Pancreas (tissue), 10 donors: ENCODE data around the gene NKAIN1. TPM values are rescaled to one million over a fixed set of nuclear protein-coding genes. Genes with fewer than 3 reads are reported as not detected.

Source experiments
- ATAC-seq, 4 donors: fragments of 200-7000 bp; cut with Tn5 transposase; one replicate each; pipeline versions ENCODE4 v1.8.0 to v1.9.1; 2020; ENCODE audit warnings: mild to moderate bottlenecking in 4 of 4, moderate library complexity in 4 of 4
- DNase-seq, 6 donors: peaks; one replicate each; pipeline ENCODE4 v3.0.0-alpha.2; 2020
- FAIRE-seq: peaks from 2 replicates; lab custom pipeline; 2012; peaks lifted over from hg19 to GRCh38; lab: Jason Lieb, UNC
- H3K27ac ChIP-seq, 4 donors: fragments of 200-600 bp; sonication (generic); 1 replicate in 3 of 4; 2 replicates in 1 of 4; pipeline versions ENCODE4 v1.5.0 to v1.8.0; 2020
- H3K27me3 ChIP-seq, 4 donors: fragments of 200-600 bp; one replicate each; pipeline ENCODE4 v1.8.0; 2021
- H3K36me3 ChIP-seq, 3 donors: fragments of 200-600 bp; sonication (generic) in 1 of 3; one replicate each; pipeline versions ENCODE4 v1.5.0 to v1.8.0; 2020 to 2021
- H3K4me1 ChIP-seq, 3 donors: fragments of 200-600 bp; one replicate each; pipeline ENCODE4 v1.8.0; 2021
- H3K4me3 ChIP-seq, 4 donors: fragments of 200-600 bp; sonication (generic) in 2 of 4; one replicate each; pipeline versions ENCODE4 v1.5.0 to v1.8.0; 2020 to 2021
- H3K9me3 ChIP-seq, 4 donors: fragments of 200-600 bp; one replicate each; pipeline ENCODE4 v1.8.0; 2021
- WGBS, 2 donors: extraction: QIAGEN DNeasy Blood & Tissue Kit; methylation state at CpG; one replicate each; pipeline ENCODE4 v1.1.7; 2013; 5-methylcytosine and 5-hydroxymethylcytosine counted together
- intact Hi-C, 3 donors: fragments of 100-400 bp; cut with DNase I; formaldehyde crosslinking; loops; one replicate each; pipeline versions ENCODE4 v1.11.1 to v1.14.2; 2022
- polyA plus RNA-seq, 2 donors: library from polyadenylated mRNA; stranded (reverse); fragments of 200-250 nt; gene quantifications; one replicate each; pipeline ENCODE4 v1.2.3, GENCODE V29; 2013
- total RNA-seq, 6 donors: library from RNA; stranded (reverse); fragmentation: NEBNext Ultra II Directional in 4 of 6; extraction: Animal tissue kit (Norgen Biotek cat#: 25700) in 4 of 6; gene quantifications; one replicate each; pipeline versions ENCODE4 v1.2.1 to v1.2.4, GENCODE V29; 2021 to 2023
- TF ChIP-seq, protein P1 (sequence below), 4 donors: fragments of 200-600 bp; sonication (generic) in 3 of 4; IDR thresholded peaks; one replicate each; pipeline versions ENCODE4 v1.5.0 to v1.8.0; 2021; ENCODE audit warnings: antibody characterized with exemption in 4 of 4
- donor health status: healthy with polysubstance abuse.
- donor health status: DM: no; HTN: no; CAD: no; lungs with moderate emphysema.
- donor health status: DM: no; HTN: no; CAD: no.
- donor health status: control.
- donor health status: control.
- donor health status: Bipolar disorder and iron deficiency.
- donor health status: DM: yes; HTN: yes; CAD: no.
- donor health status: DM: no; HTN: no; CAD: no.
- donor health status: DM: no; HTN: no; CAD: no.
- donor health status: DM: yes; HTN: yes; CAD: no.

Gene NKAIN1
- total and polyA plus RNA-seq, 8 donors = 0.12 to 0.73 (median 0.21) TPM; not detected in 2

- WGBS, 2 donors = 76 to 80% methylated on average over 3 of the region's 3 CpGs
These were observed 17.5 kb downstream of the NKAIN1 start for GRCh38 chr1:31222176-31222575.

DNA sequence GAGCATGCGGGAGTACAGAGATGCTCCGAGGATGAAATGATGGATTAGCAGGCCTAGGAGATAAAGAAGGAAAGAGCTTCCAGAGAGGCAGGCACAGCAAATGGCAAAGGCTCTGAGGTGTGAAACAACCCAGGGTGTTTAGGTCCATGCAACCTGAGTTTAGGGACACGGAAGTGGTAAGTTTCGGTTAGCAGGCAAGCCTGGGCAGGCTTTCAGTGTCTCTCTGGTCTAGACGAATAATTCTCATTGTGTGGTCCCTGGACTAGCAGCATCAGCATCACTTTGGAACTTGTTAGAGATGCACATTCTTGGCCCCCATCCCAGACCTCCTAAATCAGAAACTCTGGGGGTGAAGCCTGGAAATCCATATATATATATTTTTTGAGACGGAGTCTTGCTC, 18.6 kb downstream of the NKAIN1 start:
- H3K27ac ChIP-seq = no peak overlapping the region
- no peak for ATAC-seq
- 86 to 89% methylated on average over 6 of the region's 6 CpGs for WGBS, 2 donors
- no peaks in the 10 kb centered on the region for H3K4me1 ChIP-seq
- H3K4me3 ChIP-seq = no peak overlapping the region
- H3K27me3 ChIP-seq = no peaks in the 10 kb centered on the region
- FAIRE-seq = no peak
- TF ChIP-seq, protein P1, sequence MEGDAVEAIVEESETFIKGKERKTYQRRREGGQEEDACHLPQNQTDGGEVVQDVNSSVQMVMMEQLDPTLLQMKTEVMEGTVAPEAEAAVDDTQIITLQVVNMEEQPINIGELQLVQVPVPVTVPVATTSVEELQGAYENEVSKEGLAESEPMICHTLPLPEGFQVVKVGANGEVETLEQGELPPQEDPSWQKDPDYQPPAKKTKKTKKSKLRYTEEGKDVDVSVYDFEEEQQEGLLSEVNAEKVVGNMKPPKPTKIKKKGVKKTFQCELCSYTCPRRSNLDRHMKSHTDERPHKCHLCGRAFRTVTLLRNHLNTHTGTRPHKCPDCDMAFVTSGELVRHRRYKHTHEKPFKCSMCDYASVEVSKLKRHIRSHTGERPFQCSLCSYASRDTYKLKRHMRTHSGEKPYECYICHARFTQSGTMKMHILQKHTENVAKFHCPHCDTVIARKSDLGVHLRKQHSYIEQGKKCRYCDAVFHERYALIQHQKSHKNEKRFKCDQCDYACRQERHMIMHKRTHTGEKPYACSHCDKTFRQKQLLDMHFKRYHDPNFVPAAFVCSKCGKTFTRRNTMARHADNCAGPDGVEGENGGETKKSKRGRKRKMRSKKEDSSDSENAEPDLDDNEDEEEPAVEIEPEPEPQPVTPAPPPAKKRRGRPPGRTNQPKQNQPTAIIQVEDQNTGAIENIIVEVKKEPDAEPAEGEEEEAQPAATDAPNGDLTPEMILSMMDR (IDR thresholded peaks at IDR 0.05) = no peak
- no peaks in the 10 kb centered on the region for H3K36me3 ChIP-seq
- no peak for DNase-seq
- no peaks in the 10 kb centered on the region for H3K9me3 ChIP-seq
- intact Hi-C loops = no loop called here

More at GRCh38 chr1:31222176-31222575, 17.5 kb downstream of the NKAIN1 start:
- Histone ChIP-seq H3K36me3 (no peaks in the 10 kb centered on the region), H3K4me1 (no peaks in the 10 kb centered on the region), H3K27ac (no peak overlapping the region), H3K9me3 (no peaks in the 10 kb centered on the region), H3K27me3 (no peaks in the 10 kb centered on the region), H3K4me3 (no peak overlapping the region)
- intact Hi-C loops = no loop called here
- TF ChIP-seq, protein P1 (IDR thresholded peaks at IDR 0.05) = no peak
- DNase-seq (peak in 1 of 6 donors; percentile 18), ATAC-seq (no peak), FAIRE-seq (no peak)

GRCh38 chr1:31219489-31219888, 20.2 kb downstream of the NKAIN1 start:
- TF ChIP-seq, protein P1 (IDR thresholded peaks at IDR 0.05) = no peak
- Histone ChIP-seq H3K36me3 (no peaks in the 10 kb centered on the region), H3K4me1 (no peaks in the 10 kb centered on the region), H3K4me3 (no peak overlapping the region), H3K27ac (no peak overlapping the region), H3K27me3 (no peaks in the 10 kb centered on the region), H3K9me3 (no peaks in the 10 kb centered on the region)
- no peak for ATAC-seq
- no peak for FAIRE-seq
- intact Hi-C loops = no loop called here
- no peak for DNase-seq
- 89 to 90% methylated on average over 6 of the region's 6 CpGs for WGBS, 2 donors

DNA sequence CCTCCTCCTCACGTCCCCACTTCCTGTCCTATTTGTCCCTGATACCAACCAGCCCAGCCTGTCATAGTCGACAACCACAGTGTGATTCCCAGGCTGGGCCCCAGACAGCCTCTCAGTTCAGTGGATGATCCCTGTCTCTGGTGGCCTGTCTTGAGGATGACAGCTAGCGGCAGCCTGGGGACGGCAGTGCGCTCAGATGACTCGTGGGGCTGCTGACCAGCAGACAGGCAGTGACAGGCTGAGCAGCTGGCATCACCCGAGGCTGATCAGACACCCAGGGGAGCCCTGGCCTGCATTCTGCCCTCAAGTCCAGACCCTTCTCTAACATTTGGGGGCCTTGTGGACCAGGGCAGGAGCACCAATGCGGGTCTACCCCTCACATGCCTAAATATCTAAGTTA, 21.0 kb downstream of the NKAIN1 start:
- H3K4me3 ChIP-seq = no peak overlapping the region
- FAIRE-seq (no peak), ATAC-seq (no peak), DNase-seq (no peak)
- H3K9me3 ChIP-seq = no peaks in the 10 kb centered on the region
- H3K27ac ChIP-seq = no peak overlapping the region
- H3K36me3 ChIP-seq = no peaks in the 10 kb centered on the region
- no peaks in the 10 kb centered on the region for H3K27me3 ChIP-seq
- 73 to 82% methylated on average over 8 of the region's 8 CpGs for WGBS, 2 donors
- TF ChIP-seq, protein P1 (IDR thresholded peaks at IDR 0.05) = no peak
- no peaks in the 10 kb centered on the region for H3K4me1 ChIP-seq
- intact Hi-C loops = no loop called here

DNA sequence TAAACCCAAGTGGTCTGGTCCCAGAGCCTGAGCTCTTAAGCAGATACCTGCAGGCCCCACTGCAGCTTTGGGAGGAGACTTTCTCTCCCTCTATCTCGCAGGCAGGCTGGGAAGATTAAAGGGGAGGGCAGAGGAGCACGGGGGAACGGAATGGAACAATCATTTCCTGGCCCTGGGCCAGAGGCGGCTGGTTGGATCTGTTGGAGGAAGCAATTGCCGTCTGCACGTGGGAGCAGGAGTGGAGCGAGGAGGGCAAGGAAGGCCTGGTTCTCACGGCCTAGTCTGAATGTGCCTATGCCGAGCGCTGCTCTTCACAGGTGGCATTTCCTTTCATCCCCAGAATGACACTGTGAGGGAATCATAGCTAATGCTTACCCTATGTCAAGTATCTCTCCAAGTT, 23.7 kb downstream of the NKAIN1 start:
- FAIRE-seq (no peak), DNase-seq (peak; percentile 32 to 72 (median 57)), ATAC-seq (peak; percentile 43 to 74 (median 62))
- WGBS, 2 donors = 34 to 35% methylated on average over 10 of the region's 10 CpGs
- Histone ChIP-seq H3K27me3 (no peaks in the 10 kb centered on the region), H3K4me3 (no peak overlapping the region), H3K36me3 (no peaks in the 10 kb centered on the region), H3K9me3 (no peaks in the 10 kb centered on the region), H3K27ac (no peak overlapping the region), H3K4me1 (no peaks in the 10 kb centered on the region)
- intact Hi-C loops = no loop called here
- TF ChIP-seq, protein P1 (IDR thresholded peaks at IDR 0.05) = no peak
